IMR-90 (cell line): ENCODE measurements around the gene PDE8B. TPM values are rescaled to one million over a fixed set of nuclear protein-coding genes. Genes with fewer than 3 reads are reported as not detected.

Experiments
- ATAC-seq: fragments of 200-7000 bp; cut with Tn5 transposase; 2 replicates; pipeline ENCODE4 v1.9.1; 2020; ENCODE audit warnings: low read depth, mild to moderate bottlenecking, moderate library complexity
- BruUV-seq: library from RNA; stranded (reverse); fragments of 400-500 nt; replicated peaks from 2 replicates; lab custom pipeline; 2021; lab: Mats Ljungman, UMichigan
- CTCF ChIA-PET: fragments of 300-600 bp; formaldehyde crosslinking; extraction: SDS; loops from one replicate; lab custom pipeline; 2021; ENCODE audit warnings: antibody characterized with exemption; lab: Yijun Ruan, JAX
- POLR2A ChIA-PET: fragments of 300-600 bp; sonication (Branson Sonifier 250); formaldehyde crosslinking; loops from one replicate; lab custom pipeline; 2022; ENCODE audit warnings: antibody characterized with exemption; ENCODE audit not compliant: unreplicated experiment; lab: Charles Lee
- DNase-seq: peaks from one replicate; pipeline ENCODE4 v3.0.0; 2013
- H2AFZ ChIP-seq: replicated peaks from 2 replicates; pipeline ENCODE3; 2013; ENCODE audit warnings: low read length, mild to moderate bottlenecking; ENCODE audit not compliant: poor library complexity
- H2AK5ac ChIP-seq: 2 replicates; pipeline ENCODE4 v1.6.1; 2013; ENCODE audit warnings: low read depth, low read length, inconsistent platforms
- H2AK9ac ChIP-seq: replicated peaks from 2 replicates; pipeline ENCODE3; 2013; ENCODE audit warnings: mild to moderate bottlenecking, low read depth, low read length, moderate library complexity; ENCODE audit not compliant: poor library complexity
- H2BK120ac ChIP-seq: 2 replicates; pipeline ENCODE4 v1.6.1; 2013; ENCODE audit warnings: low read depth, low read length, inconsistent platforms
- H2BK15ac ChIP-seq: 3 replicates; pipeline ENCODE4 v1.6.1; 2013; ENCODE audit warnings: low read depth, low read length, inconsistent platforms
- H2BK20ac ChIP-seq: 2 replicates; pipeline ENCODE4 v1.6.1; 2013; ENCODE audit warnings: low read depth, mild to moderate bottlenecking, inconsistent platforms, low read length, moderate library complexity
- H2BK5ac ChIP-seq: 2 replicates; pipeline ENCODE4 v1.6.1; 2013; ENCODE audit warnings: mild to moderate bottlenecking, low read depth, low read length, inconsistent platforms; ENCODE audit not compliant: poor library complexity, severe bottlenecking
- H3K14ac ChIP-seq: replicated peaks from 2 replicates; pipeline ENCODE4 v1.6.1; 2013; ENCODE audit warnings: low read depth, low read length, inconsistent platforms
- H3K18ac ChIP-seq: 2 replicates; pipeline ENCODE4 v1.6.1; 2013; ENCODE audit warnings: low read depth, low read length, control low read depth
- H3K23ac ChIP-seq: 2 replicates; pipeline ENCODE4 v1.6.1; 2013; ENCODE audit warnings: low read depth, low read length, inconsistent platforms
- H3K27ac ChIP-seq: 2 replicates; pipeline ENCODE4 v1.5.1; 2013; ENCODE audit warnings: mild to moderate bottlenecking, control low read depth, low read length; ENCODE audit not compliant: insufficient read depth
- H3K27me3 ChIP-seq: 2 replicates; pipeline ENCODE4 v1.6.1; 2013; ENCODE audit warnings: low read length; ENCODE audit not compliant: control insufficient read depth, insufficient read depth
- H3K36me3 ChIP-seq: 2 replicates; pipeline ENCODE4 v1.6.1; 2013; ENCODE audit warnings: low read length, mixed read lengths; ENCODE audit not compliant: control insufficient read depth, insufficient read depth
- H3K4ac ChIP-seq: 2 replicates; pipeline ENCODE4 v1.6.1; 2013; ENCODE audit warnings: low read depth, low read length, inconsistent platforms
- H3K4me1 ChIP-seq: 2 replicates; pipeline ENCODE4 v1.6.1; 2013; ENCODE audit warnings: low read length, mixed read lengths; ENCODE audit not compliant: control insufficient read depth, insufficient read depth
- H3K4me2 ChIP-seq: 2 replicates; pipeline ENCODE4 v1.6.1; 2013; ENCODE audit warnings: low read depth, mild to moderate bottlenecking, control low read depth, low read length, moderate library complexity
- H3K4me3 ChIP-seq: 2 replicates; pipeline ENCODE4 v1.5.1; 2013; ENCODE audit warnings: low read depth, mild to moderate bottlenecking, control low read depth, low read length, moderate library complexity; ENCODE audit not compliant: insufficient read depth
- H3K56ac ChIP-seq: 2 replicates; pipeline ENCODE4 v1.6.1; 2013; ENCODE audit warnings: low read length, inconsistent platforms; ENCODE audit not compliant: insufficient read depth; ENCODE audit errors: extremely low read depth
- H3K79me1 ChIP-seq, 2 experiments: 2 replicates each; pipeline ENCODE4 v1.6.1; 2013; ENCODE audit warnings: low read length in 2 of 2, inconsistent platforms in 1 of 2, low read depth in 1 of 2
- H3K9ac ChIP-seq: 2 replicates; pipeline ENCODE4 v1.6.1; 2013; ENCODE audit warnings: low read depth, low read length, control low read depth
- H3K9me1 ChIP-seq: 2 replicates; pipeline ENCODE4 v1.6.1; 2013; ENCODE audit warnings: low read length, inconsistent platforms; ENCODE audit not compliant: insufficient read depth
- H3K9me3 ChIP-seq: 2 replicates; pipeline ENCODE4 v1.6.1; 2013; ENCODE audit warnings: low read length; ENCODE audit not compliant: control insufficient read depth, insufficient read depth
- H4K20me1 ChIP-seq: 2 replicates; pipeline ENCODE4 v1.6.1; 2013; ENCODE audit warnings: low read length, inconsistent platforms; ENCODE audit not compliant: insufficient read depth
- H4K5ac ChIP-seq: 2 replicates; pipeline ENCODE4 v1.6.1; 2013; ENCODE audit warnings: mild to moderate bottlenecking, low read depth, low read length, control low read depth
- H4K8ac ChIP-seq, 2 experiments: 2 replicates each; pipeline ENCODE4 v1.6.1; 2013; ENCODE audit warnings: low read depth in 2 of 2, low read length in 2 of 2, control low read depth in 1 of 2, inconsistent platforms in 1 of 2
- H4K91ac ChIP-seq: 2 replicates; pipeline ENCODE4 v1.6.1; 2013; ENCODE audit warnings: low read depth, low read length, inconsistent platforms; ENCODE audit not compliant: insufficient read depth
- POLR2A ChIP-seq: IDR thresholded peaks from 2 replicates; pipeline ENCODE4 v1.6.1; 2012; ENCODE audit warnings: mild to moderate bottlenecking, low read depth, low read length
- RAD21 ChIP-seq: IDR thresholded peaks from 2 replicates; pipeline ENCODE4 v1.6.1; 2012; ENCODE audit warnings: low read length, improper control_type of control experiment
- WGBS, 2 experiments: methylation state at CpG; one replicate each; pipeline versions ENCODE4 v1.1.5 to v1.1.7; 2013; ENCODE audit warnings: missing lambda C conversion rate in 2 of 2; ENCODE audit not compliant: insufficient read length in 1 of 2; ENCODE audit errors: extremely low coverage in 2 of 2; 5-methylcytosine and 5-hydroxymethylcytosine counted together
- dilution Hi-C: fragments of 300-500 bp; cut with HindIII; formaldehyde crosslinking; loops from one replicate; pipeline ENCODE4 v1.14.3; 2018; ENCODE audit warnings: low sequenced_read_pairs; ENCODE audit not compliant: unreplicated experiment
- in situ Hi-C: fragments of 300-500 bp; cut with MboI; formaldehyde crosslinking; loops from 3 replicates; pipeline ENCODE4 v1.14.3; 2019; ENCODE audit warnings: low sequenced_read_pairs, inconsistent platforms, mixed read lengths
- intact Hi-C: fragments of 100-400 bp; cut with micrococcal nuclease; formaldehyde crosslinking; loops from 2 replicates; pipeline ENCODE4 v1.10.0; 2022
- polyA plus RNA-seq, 3 experiments: library from polyadenylated mRNA; depleted of rRNA; stranded (reverse); fragments of >200 nt; gene quantifications; 2 replicates each; pipeline ENCODE4 v1.2.3, GENCODE V29; 2012; ENCODE audit warnings: low replicate concordance in 1 of 3
- total RNA-seq: library from RNA; depleted of rRNA; stranded (reverse); fragments of >200 nt; gene quantifications from 2 replicates; pipeline ENCODE4 v1.2.3, GENCODE V29; 2012
- TF ChIP-seq, protein P1 (sequence below): conservative IDR thresholded peaks from 2 replicates; pipeline ENCODE4 v1.5.1; 2012; ENCODE audit warnings: mild to moderate bottlenecking, low read depth, low read length, improper control_type of control experiment

The PDE8B gene
- total and polyA plus RNA-seq, 2 of the 4 experiments (the other 2 are of a cell fraction), result under 0.01 to 0.03 TPM

DNA sequence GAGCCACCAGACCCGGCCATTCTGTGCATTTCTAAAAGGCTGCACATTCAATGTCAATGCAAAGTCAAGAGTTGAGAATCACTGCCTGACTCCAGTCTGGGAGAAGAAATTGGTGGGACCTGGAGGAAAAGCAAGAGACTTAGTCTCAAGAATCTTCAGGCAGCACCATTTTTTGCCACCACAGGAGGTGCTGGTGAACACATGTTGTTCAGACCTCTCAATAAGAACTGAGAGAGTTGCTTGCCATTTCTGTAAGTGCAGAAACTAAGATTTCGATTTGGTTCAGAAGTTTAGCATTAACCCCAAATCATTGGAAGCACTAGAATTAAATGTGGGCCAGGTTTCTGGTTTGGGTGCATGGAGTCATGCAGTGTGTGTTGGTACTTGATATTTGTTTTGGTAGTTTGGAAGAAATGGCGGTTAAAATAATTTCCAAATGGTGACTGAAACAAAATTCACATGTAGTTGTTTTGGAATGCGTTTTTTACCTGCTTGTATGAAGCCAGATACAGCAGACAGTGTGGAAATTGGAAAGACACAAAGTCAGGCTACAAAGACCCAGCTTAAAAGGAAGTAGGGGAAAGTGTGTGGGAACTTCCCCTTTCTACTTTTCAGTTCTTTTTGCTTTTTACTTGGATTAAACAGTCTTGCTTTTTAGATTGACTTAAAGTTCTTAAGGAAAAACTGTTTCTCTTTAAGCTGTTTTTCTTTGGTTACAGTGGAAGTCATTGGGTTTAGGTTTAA lies 20.4 kb downstream of the PDE8B start:
- dilution Hi-C loops (no loop called here), in situ Hi-C loops (loop anchor here (25.0 kb wide), 1 partner anchor 344 kb away; no protein-coding TSS in a partner anchor), intact Hi-C loops (loop anchor here (5.0 to 10.0 kb wide), 2 partner anchors 261 to 366 kb away; partner anchors contain the start of gene WDR41)
- Histone ChIP-seq H3K27ac (no peak overlapping the region), H2BK20ac (no peak overlapping the region), H2AK5ac (no peak overlapping the region), H2BK15ac (no peak overlapping the region), H3K79me1 (no peaks in the 10 kb centered on the region), H3K4me2 (no peak overlapping the region), H4K5ac (no peak overlapping the region), H3K9me1 (0 out of 2 replicates have a peak, but pooled peaks cover 3% of the 10 kb centered on the region), H4K91ac (no peak overlapping the region), H2AK9ac (no peak overlapping the region), H3K14ac (no peak overlapping the region), H4K20me1 (no peaks in the 10 kb centered on the region), H2BK5ac (no peak overlapping the region), H3K18ac (no peak overlapping the region), H2BK120ac (no peak overlapping the region), H3K56ac (no peak overlapping the region), H4K8ac (no peak overlapping the region), H3K4ac (no peak overlapping the region), H2AFZ (no peak overlapping the region), H3K4me1 (no peaks in the 10 kb centered on the region), H3K36me3 (no peaks in the 10 kb centered on the region), H3K4me3 (no peak overlapping the region), H3K9ac (no peak overlapping the region), H3K23ac (no peak overlapping the region), H3K9me3 (no peaks in the 10 kb centered on the region), H3K27me3 (peaks cover 24% of the 10 kb centered on the region)
- ATAC-seq, result no peak
- DNase-seq, result peak; percentile 28
- ChIA-PET POLR2A (no interaction called here), CTCF (no interaction called here)
- WGBS, 2 experiments, result no CpG with 5 or more reads among the region's 4 CpGs
- no TSS peak for BruUV-seq
- TF ChIP-seq POLR2A, result no peak
- TF ChIP-seq RAD21, result no peak
- TF ChIP-seq, protein P1, sequence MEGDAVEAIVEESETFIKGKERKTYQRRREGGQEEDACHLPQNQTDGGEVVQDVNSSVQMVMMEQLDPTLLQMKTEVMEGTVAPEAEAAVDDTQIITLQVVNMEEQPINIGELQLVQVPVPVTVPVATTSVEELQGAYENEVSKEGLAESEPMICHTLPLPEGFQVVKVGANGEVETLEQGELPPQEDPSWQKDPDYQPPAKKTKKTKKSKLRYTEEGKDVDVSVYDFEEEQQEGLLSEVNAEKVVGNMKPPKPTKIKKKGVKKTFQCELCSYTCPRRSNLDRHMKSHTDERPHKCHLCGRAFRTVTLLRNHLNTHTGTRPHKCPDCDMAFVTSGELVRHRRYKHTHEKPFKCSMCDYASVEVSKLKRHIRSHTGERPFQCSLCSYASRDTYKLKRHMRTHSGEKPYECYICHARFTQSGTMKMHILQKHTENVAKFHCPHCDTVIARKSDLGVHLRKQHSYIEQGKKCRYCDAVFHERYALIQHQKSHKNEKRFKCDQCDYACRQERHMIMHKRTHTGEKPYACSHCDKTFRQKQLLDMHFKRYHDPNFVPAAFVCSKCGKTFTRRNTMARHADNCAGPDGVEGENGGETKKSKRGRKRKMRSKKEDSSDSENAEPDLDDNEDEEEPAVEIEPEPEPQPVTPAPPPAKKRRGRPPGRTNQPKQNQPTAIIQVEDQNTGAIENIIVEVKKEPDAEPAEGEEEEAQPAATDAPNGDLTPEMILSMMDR, result 0 out of 2 replicates have a peak, but pooled peaks have one; percentile 10
